Right lobe of liver (tissue), 6 donors: ENCODE measurements around the gene CTSW. TPM values are rescaled to one million over a fixed set of nuclear protein-coding genes. Genes with fewer than 3 reads are reported as not detected.

ENCODE experiments used
- ATAC-seq, 4 donors: fragments of 200-7000 bp; cut with Tn5 transposase; one replicate each; pipeline ENCODE4 v1.9.1; 2020; ENCODE audit warnings: mild to moderate bottlenecking in 4 of 4, moderate library complexity in 4 of 4
- DNase-seq, 3 donors: peaks; one replicate each; pipeline ENCODE4 v3.0.0-alpha.2; 2020
- H3K27ac ChIP-seq, 3 donors: fragments of 200-600 bp; one replicate each; pipeline ENCODE4 v1.8.0; 2022
- H3K27me3 ChIP-seq, 2 donors: fragments of 200-600 bp; one replicate each; pipeline ENCODE4 v1.8.0; 2022
- H3K36me3 ChIP-seq, 4 donors: fragments of 200-600 bp; sonication (generic) in 1 of 4; one replicate each; pipeline versions ENCODE4 v1.5.1 to v1.8.0; 2017 to 2022; ENCODE audit warnings: control low read depth in 1 of 4
- H3K4me1 ChIP-seq, 4 donors: fragments of 200-600 bp; sonication (generic) in 1 of 4; one replicate each; pipeline versions ENCODE4 v1.5.1 to v1.8.0; 2017 to 2022; ENCODE audit warnings: control low read depth in 1 of 4
- H3K4me3 ChIP-seq, 3 donors: fragments of 200-600 bp; one replicate each; pipeline ENCODE4 v1.8.0; 2022
- H3K9me3 ChIP-seq, 4 donors: fragments of 200-600 bp; sonication (generic) in 1 of 4; one replicate each; pipeline versions ENCODE4 v1.5.1 to v1.8.0; 2017 to 2022; ENCODE audit warnings: control low read depth in 1 of 4
- POLR2A ChIP-seq: fragments of 450-650 bp; IDR thresholded peaks from one replicate; pipeline ENCODE4 v1.6.1; 2017; ENCODE audit warnings: antibody characterized with exemption, mild to moderate bottlenecking
- WGBS: methylation state at CpG from one replicate; pipeline ENCODE4 v1.1.6; 2018; ENCODE audit warnings: low coverage, low lambda C conversion rate; ENCODE audit not compliant: insufficient coverage; ENCODE audit errors: missing lambda C conversion rate; 5-methylcytosine and 5-hydroxymethylcytosine counted together
- intact Hi-C, 2 donors: fragments of 100-400 bp; cut with DNase I; formaldehyde crosslinking; loops; one replicate each; pipeline versions ENCODE4 v1.11.2 to v1.14.1; 2022
- total RNA-seq, 6 experiments: library from RNA; depleted of rRNA in 2 of 6; stranded (reverse); fragments of >200 nt in 2 of 6; fragmentation: NEBNext Ultra II Directional in 3 of 6; extraction: Animal tissue kit (Norgen Biotek cat#: 25700) in 3 of 6; gene quantifications; one replicate each; pipeline versions ENCODE4 v1.1.0 to v1.2.4, GENCODE V29; 2016 to 2023
- TF ChIP-seq, protein P1 (sequence below), 4 donors: fragments of 200-600 bp in 3 of 4; fragments of 450-650 bp in 1 of 4; IDR thresholded peaks; one replicate each; pipeline versions ENCODE4 v1.5.1 to v1.8.0; 2016 to 2022; ENCODE audit warnings: antibody characterized with exemption in 4 of 4, mild to moderate bottlenecking in 2 of 4
- donor health status: DM: no; HTN: yes; CAD: no.
- donor health status: DM: no; HTN: no; CAD: no.
- donor health status: DM: no; HTN: no; CAD: no.
- donor health status: DM: no; HTN: yes; CAD: no.
- donor health status: DM: no; HTN: yes; CAD: no.

Gene CTSW
- total RNA-seq, 6 experiments from 2014 or later: 0.49 to 1.3 (median 1.0) TPM

DNA sequence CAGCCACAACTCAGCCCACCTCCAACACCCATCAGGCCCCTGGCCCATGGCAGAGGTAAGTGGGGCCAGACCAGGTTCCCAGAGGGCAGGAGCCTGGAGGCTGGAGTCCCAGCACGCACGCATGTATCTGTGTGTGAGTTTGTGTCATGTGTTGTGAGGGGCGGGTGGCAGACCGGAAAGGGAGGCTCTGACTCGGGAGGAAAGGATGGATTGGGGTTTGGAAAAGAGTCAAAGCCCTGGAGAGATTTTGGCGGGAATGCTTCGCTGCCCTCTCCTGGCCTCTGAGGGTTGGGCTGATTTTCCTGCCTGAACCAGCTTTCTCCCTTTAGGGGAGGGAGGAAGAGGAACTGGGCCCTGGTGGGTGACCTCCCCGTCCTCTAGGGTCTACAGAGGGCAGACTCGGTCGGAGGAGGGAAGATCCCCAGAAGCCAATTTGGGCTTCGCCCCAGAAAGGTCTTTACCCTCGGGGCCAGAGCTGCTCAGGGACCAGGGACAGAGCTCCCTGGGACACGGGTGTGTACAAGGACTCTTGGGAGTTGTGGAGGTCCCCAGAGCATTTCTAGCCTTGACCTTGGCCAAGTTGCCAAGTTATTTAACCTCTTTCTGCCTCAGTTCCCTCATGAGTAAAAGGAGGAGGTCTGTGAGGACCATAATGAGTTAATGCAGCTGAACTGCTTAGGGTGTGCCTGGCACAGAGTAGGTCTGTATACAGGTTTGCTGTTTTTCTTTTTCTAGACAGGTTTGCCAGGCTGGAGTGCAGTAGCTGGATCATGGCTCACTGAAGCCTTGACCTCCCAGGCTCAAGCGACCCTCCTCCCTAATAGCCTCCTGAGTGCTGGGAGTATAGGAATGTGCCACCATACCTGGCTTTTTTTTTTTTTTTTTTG lies 32.3 kb downstream of the CTSW start:
- TF ChIP-seq, protein P1, sequence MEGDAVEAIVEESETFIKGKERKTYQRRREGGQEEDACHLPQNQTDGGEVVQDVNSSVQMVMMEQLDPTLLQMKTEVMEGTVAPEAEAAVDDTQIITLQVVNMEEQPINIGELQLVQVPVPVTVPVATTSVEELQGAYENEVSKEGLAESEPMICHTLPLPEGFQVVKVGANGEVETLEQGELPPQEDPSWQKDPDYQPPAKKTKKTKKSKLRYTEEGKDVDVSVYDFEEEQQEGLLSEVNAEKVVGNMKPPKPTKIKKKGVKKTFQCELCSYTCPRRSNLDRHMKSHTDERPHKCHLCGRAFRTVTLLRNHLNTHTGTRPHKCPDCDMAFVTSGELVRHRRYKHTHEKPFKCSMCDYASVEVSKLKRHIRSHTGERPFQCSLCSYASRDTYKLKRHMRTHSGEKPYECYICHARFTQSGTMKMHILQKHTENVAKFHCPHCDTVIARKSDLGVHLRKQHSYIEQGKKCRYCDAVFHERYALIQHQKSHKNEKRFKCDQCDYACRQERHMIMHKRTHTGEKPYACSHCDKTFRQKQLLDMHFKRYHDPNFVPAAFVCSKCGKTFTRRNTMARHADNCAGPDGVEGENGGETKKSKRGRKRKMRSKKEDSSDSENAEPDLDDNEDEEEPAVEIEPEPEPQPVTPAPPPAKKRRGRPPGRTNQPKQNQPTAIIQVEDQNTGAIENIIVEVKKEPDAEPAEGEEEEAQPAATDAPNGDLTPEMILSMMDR (IDR thresholded peaks at IDR 0.05): peak in 3 of 4 donors; percentile 3 to 14 (median 10)
- no peak for TF ChIP-seq POLR2A
- Histone ChIP-seq H3K9me3 (no peaks in the 10 kb centered on the region), H3K27me3 (no peaks in the 10 kb centered on the region), H3K4me1 (no peaks in the 10 kb centered on the region), H3K27ac (no peak overlapping the region), H3K36me3 (no peaks in the 10 kb centered on the region), H3K4me3 (no peak overlapping the region)
- intact Hi-C loops: no loop called here
- 20% methylated on average over 2 of the region's 14 CpGs for WGBS
- DNase-seq (no peak), ATAC-seq (peak; percentile 45 to 58 (median 48))

DNA sequence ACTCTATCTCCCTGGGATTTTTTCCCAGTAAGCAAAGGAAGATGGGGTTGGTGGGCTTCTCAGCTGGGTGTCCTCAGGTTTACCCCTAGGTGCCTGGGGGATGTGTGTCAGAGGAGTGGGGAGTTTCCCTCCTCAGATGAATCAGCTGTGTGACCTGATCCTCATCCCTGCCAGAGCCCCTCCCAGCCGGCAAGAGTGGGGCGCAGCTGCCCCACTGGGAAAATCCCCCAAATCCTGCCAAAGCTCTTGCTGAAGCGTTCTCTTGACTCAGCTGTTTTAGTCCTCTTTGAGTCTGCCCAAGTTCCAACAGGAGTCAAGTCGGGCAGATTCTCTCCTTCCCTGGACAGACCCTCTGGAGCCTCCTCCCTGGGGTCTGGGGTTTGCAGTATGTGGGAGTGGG lies 33.2 kb downstream of the CTSW start:
- H3K27me3 ChIP-seq: no peaks in the 10 kb centered on the region
- ATAC-seq: no peak
- WGBS: 40% methylated on average over 1 of the region's 4 CpGs
- no peak overlapping the region for H3K27ac ChIP-seq
- intact Hi-C loops: no loop called here
- no peak for TF ChIP-seq POLR2A
- TF ChIP-seq, protein P1 (IDR thresholded peaks at IDR 0.05): no peak
- peaks cover 0 to 8% (median 2%) of the 10 kb centered on the region in 4 donors for H3K4me1 ChIP-seq
- no peak overlapping the region for H3K4me3 ChIP-seq
- H3K36me3 ChIP-seq: no peaks in the 10 kb centered on the region
- H3K9me3 ChIP-seq: no peaks in the 10 kb centered on the region
- no peak for DNase-seq

GRCh38 chr11:65915101-65915820 lies 35.6 kb downstream of the CTSW start:
- no peak for ATAC-seq
- Histone ChIP-seq H3K36me3 (no peaks in the 10 kb centered on the region), H3K27me3 (no peaks in the 10 kb centered on the region), H3K9me3 (no peaks in the 10 kb centered on the region), H3K4me3 (no peak overlapping the region), H3K27ac (peak overlapping the region in 1 of 3 donors; percentile 43), H3K4me1 (peaks cover 0 to 17% (median 6%) of the 10 kb centered on the region in 4 donors)
- no peak for DNase-seq
- TF ChIP-seq, protein P1 (IDR thresholded peaks at IDR 0.05): no peak
- TF ChIP-seq POLR2A: no peak
- 70% methylated on average over 8 of the region's 10 CpGs for WGBS
- intact Hi-C loops: no loop called here

GRCh38 chr11:65915821-65916251 lies 36.2 kb downstream of the CTSW start:
- DNase-seq (peak in 1 of 3 donors; percentile 56), ATAC-seq (peak in 1 of 4 donors; percentile 16)
- H3K4me1 ChIP-seq: peaks cover 0 to 21% (median 8%) of the 10 kb centered on the region in 4 donors

More at GRCh38 chr11:65915821-65916251, 36.2 kb downstream of the CTSW start:
- WGBS: 40% methylated on average over 2 of the region's 13 CpGs
- peak overlapping the region in 1 of 3 donors; percentile 43 for H3K27ac ChIP-seq
- intact Hi-C loops: no loop called here
- no peaks in the 10 kb centered on the region for H3K9me3 ChIP-seq
- H3K36me3 ChIP-seq: no peaks in the 10 kb centered on the region
- no peak for TF ChIP-seq POLR2A
- TF ChIP-seq, protein P1 (IDR thresholded peaks at IDR 0.05): no peak
- H3K27me3 ChIP-seq: no peaks in the 10 kb centered on the region
- no peak overlapping the region for H3K4me3 ChIP-seq
